Measurements from ENCODE around the gene ARHGAP40.

Gene ARHGAP40

DNA sequence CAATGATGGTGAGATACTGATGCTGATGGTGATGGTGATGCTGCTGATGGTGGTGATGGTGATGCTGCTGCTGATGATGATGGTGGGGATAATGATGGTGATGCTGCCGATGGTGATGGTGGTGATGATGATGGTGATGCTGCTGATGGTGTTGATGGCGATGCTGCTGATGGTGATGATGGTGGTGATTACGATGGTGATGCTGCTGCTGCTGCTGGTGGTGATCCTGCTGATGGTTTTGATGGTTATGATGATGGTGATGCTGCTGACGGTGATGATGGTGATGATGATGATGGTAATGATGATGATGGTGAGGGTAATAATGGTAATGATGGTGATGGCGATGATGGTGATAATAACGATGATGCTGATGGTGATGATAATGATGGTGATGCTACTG, 50.0 kb downstream of the ARHGAP40 start:
- DNase-seq (ENCODE audit: low read depth) = no peak

DNA sequence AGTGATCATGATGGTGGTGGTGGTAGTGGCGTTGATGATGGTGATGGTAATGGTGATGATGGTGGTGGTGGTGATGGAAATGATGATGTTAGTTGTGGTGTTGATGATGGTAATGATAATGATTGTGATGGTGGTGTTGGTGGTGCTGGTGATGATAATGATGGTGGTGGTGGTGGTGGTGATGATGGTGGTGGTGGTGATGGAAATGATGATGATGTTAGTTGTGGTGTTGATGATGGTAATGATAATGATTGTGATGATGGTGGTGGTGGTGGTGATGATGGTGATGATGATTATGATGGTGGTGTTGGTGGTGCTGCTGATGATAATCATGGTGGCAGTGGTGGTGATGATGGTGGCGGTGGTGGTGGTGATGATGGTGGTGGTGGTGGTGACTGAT, 51.4 kb downstream of the ARHGAP40 start:
- DNase-seq (ENCODE audit: low read depth) = no peak

DNA sequence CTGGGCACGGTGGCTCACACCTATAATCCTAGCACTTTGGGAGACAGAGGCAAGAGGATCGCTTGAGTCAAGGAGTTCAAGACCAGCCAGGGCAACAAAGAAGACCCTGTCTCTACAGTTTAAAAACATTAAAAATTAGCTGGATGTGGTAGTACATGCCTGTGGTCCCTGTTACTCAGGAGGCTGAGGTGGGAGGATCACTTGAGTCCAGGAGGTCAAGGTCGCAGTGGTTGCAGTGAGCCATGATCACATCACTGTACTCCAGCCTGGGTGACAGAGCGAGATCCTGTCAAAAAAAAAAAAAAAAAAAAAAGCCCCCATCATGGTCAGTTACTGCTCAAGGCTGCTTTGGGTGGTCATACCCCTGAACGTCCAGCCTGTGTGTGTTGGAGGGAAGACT, 55.8 kb downstream of the ARHGAP40 start:
- DNase-seq (ENCODE audit: low read depth) = no peak

DNA sequence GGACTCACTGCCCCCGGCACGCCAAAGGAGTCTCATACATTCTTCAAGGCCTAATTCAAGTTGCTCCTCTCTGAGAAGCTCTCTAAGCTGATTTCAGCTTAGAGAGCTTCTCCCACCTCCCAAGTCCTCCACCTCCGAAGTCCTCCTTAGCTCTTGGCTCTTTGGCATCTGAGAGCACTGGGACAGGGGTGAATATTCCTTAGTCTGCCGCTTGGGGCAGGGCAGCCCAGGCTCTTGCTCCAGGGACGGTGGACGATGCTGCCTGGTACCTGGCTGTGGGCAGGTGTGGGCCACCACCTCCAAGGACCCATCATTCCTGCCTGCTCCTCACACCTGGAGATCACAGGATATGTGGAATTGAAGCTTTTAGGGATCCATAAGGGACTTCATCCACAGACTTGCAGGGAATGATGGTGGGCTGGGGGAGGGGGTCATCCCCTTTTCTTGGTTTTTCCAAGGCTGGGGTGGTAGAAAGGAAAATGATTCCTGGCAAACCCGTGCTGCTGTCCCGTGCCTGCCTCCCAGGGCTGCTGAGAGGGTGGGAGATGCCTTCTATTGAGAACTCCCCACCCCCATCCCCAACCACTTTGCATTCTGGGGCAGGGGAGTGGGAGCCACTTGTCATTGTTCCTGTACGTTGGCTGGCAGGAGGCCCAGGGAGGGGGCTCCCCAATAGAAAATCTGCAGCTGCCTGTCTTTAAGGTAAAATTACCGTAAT, 57.4 kb downstream of the ARHGAP40 start:
- DNase-seq (ENCODE audit: low read depth) = no peak

DNA sequence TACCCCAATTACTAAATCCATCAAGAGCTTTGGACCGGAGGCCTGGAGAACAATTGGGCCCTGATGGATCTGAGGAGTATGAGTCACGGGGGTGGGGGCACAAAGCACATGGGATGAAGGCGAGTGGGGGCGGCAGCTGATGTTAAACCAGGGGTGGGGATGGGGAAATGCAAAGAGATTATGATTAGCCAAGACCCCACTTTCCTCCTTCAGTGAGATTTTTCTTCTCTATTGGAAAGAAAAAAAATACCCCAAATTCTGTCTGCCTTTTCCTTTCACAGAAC, 57.9 kb downstream of the ARHGAP40 start:
- DNase-seq (ENCODE audit: low read depth) = no peak

DNA sequence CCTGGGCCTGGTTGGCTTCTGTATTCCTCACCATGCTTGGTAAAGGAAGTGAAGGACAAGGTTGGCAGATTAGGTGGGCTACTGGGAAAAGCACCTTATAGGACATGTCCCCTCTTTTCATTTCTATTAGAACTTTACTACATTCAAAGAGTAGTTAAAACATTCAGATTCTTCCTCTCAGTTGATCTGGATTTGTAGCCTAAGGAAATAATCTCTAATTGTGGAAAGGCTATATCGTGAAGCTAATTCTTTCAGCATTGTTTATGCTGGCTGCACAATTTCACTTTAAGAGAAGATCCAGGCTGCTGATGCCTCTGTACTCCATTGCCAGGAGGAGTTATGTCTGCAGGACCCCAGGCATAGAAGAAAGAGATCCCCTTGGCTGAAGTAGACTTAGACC, 58.8 kb downstream of the ARHGAP40 start:
- no peak for DNase-seq (ENCODE audit: low read depth)

DNA sequence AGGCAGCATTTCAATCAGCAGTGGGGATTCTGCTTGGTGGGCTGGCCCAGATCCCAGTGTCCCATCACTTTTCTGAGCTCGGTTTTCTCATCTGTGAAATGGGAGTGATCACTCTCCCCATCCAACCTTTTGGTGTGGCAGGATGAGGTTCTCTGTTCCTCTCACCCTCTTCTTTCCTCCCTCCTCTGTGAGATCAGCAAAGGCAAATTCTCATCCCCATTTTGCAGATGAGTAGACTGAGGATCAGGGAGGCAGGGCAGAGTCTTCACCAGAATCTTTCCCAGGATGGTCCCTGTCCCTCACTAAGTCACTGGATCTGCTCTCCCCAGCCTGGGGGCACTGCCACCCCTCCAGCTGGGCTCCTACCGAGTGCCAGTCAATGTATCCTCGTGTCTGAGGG, 62.1 kb downstream of the ARHGAP40 start:
- no peak for DNase-seq (ENCODE audit: low read depth)

DNA sequence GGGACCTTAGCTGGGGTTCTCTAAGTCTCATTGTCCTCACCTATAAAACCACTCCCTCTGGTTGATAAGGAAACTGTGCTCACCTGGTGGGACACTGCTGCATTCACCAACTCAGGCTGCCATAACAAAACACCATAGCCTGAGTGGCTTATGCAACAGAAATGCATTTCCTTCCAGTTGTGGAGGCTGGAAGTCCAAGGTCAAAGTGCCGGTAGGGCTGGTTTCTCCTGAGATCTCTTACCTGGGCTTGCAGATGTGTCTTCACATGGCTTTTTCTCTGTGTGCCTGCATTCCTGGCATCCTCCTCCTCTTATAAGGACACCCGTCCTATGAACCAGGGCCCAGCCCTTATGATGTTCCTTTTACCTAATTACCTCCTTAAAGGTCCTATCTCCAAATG, 62.7 kb downstream of the ARHGAP40 start:
- no peak for DNase-seq (ENCODE audit: low read depth)

DNA sequence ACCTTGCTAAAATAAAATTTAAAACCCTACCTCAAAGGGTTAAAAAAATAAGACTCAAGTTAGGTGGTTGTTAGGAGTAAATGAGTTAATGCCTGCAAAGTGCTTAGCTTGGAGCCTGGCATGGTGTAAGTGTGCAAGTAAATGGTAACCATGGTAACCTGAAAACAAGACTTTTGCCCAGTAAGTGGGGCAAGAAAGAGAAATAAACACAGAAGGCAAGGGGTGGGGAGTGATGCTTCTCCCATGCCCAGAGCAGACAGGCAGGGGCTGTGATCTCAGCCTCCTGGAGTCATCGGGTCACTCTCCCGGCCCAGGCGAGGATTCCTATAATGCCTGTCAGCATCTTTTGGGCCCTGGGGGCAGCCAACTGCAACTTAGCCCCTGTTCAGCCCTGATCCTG, 63.5 kb downstream of the ARHGAP40 start:
- no peak for DNase-seq (ENCODE audit: low read depth)

DNA sequence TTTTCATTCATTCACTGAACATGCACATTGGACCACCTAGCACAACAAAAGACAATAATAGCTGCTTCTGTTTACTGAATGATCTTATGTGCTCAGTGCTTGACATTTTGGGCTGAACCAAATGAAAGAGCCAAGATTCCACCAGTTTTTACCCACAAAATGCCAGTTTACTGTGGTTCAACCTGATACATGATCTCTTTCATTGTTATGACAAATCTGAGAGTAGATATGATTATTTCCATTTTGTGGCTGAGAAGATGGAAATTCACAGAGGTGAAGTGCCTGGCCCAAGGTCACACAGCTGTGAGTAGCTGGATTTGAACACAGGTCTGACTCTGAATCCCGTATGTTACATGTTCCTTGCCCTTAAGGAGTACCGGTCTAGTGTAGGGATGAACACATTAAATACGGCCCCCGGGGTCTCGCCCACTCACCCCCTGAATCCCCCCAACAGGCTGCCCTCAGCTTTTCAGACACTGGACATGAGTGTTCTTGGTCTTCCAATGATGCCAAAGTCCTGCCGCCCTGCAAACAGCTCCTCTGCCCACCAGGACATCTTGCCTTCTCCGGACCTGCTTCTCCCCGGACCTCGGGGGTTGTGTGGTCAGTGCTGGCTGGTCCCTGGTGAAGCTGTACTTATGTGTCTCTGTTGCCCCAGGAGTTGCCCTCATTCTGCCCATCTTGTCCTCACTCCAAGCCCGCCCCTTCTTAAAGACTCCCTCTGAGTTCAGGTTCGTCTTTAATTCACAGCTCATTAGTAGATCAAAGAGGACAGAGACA, 64.1 kb downstream of the ARHGAP40 start:
- DNase-seq (ENCODE audit: low read depth) = no peak

DNA sequence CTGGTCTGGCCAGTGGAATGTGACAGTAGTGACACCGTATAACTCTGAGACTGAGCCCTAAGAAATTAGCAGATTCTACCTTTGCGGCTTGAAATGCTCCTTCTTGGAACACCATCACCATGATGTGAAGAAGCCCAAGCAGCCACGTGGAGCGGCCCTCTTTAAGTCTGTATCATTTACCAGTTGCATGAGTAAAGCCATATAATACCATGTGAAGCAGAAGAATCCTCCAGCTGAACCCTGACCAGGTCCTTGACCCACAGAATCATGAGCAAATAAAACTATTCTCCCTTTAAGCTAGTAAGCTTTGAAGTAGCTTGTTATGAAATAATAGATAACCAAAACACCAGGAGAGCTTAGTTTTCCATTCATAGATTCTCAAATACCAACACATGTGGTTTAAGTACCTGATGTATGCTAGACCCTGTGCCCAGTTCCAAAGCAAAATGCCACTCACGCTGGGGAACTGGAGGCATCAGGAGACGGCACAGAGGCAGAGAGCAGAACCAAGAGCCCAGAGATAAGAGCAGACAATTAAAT, 65.9 kb downstream of the ARHGAP40 start:
- DNase-seq (ENCODE audit: low read depth) = no peak

DNA sequence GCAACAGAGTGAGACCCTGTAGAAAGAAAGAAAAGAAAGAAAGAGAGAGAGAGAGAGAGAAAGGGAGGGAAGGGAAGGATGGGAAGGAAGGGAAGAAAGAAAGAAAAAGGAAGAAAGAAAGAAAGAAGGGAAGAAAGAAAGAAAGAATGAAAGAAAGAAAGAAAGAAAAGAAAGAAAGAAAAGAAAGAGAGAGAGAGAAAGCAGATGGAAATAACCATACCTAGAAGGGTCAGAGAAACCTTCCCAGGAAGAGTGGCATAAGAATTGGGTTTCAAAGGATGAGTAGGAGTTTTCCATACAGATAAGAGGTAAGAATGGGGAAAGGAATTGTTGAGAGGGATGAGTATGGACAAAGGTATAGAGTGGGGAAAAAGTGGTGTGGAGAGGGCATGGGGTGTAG, 68.1 kb downstream of the ARHGAP40 start:
- DNase-seq (ENCODE audit: low read depth) = no peak

DNA sequence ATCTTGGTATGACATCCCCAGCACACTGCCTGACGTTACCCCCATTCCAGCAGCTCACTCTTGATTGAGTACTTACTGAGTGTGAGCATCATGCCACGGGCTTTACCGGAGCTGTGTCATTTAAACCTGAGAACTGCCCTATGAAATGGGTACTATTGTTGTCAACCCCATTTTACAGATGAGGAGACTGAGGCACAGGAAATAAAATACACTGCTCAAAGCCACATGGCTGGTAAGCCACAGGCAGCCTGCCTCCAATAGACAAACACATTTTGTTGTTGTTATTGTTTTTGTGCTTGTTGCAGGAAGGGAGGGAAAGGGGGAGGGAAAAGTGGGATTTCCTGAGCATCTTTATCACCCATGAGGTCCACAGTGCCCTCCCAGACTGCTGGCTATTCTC, 69.2 kb downstream of the ARHGAP40 start:
- no peak for DNase-seq (ENCODE audit: low read depth)

DNA sequence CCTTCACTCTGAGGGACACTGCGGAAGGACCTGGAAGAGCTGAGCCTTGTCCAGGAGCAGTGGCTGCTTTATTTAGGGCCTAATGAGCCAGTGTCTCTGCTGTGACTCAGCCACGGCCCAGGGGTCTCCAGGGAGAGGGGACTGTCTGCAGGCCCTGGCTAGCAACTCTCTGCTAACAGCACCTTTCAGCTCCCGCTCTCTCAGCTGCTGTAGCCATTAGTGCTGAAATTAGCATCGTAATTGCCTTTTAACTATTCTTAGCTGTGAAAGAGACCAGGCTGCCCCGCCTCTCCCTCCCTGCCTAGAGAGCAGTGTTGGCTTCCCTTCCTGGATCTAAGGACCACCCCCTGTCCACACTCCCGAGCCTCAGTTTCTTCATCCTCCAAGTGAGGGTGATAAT, 69.6 kb downstream of the ARHGAP40 start:
- DNase-seq (ENCODE audit: low read depth) = no peak

DNA sequence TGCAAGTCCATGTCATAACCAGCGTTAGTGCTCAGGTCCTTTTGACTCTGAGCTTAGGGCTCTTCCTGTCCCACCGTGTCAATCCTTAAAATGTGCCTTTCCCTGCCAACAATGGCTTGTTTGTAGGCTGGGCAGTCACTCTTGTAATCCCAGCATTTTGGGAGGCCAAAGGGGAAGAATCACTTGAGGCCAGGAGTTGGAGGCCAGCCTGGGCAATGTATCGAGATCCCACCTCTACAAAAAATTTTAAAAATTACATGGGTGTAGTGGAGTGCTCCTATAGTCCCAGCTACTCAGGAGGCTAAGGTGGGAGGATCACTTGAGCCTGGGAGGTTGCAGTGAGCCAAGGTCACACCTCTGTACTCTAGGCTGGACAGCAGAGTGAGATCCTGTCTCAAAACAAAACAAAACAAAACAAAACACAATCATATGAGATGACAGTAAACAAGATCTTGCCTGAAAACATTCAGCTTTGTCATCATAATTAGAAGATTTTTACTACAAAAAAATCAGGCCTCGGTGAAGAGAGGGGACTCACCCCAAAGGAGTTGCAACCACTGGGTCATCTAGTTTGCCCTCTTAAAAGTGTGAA, 70.2 kb downstream of the ARHGAP40 start:
- DNase-seq (ENCODE audit: low read depth) = no peak

DNA sequence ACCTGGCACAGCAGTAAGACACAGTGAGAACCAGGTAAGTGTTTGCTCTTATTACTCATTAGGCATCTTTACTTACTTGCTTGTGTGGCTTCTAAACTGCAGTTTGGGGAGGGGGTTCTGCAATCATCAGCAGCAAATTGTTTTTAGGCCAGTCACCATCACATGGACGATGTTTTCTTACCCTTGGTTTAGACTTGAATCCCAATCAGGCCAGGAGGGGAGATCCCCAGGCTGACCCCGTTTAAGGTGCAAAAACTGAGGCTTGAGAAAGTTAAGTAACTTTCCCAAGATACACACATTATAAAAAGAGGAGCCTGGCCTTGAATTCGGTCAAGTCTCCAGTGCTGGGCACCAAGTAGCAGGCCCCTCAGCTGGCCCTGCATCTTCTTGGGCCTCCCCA, 70.9 kb downstream of the ARHGAP40 start:
- DNase-seq (ENCODE audit: low read depth) = no peak

DNA sequence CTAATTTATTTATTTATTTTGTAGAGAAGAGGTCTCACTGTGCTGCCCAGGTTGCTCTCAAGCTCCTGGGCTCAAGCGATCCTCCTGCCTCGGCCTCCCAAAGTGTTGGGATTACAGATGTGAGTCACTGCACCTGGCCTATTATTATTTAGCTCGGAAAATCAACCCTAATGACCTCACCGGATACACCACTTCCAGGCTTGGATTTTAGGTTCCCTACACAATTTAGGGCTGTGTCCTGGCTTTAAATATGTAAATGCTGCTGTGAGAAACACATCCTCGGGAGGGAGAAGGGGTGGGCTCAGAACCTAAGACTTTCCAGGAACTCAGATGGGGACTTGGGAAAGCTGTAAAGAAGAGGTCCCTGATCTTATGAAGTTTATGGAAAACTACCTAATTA, 71.7 kb downstream of the ARHGAP40 start:
- no peak for DNase-seq (ENCODE audit: low read depth)

DNA sequence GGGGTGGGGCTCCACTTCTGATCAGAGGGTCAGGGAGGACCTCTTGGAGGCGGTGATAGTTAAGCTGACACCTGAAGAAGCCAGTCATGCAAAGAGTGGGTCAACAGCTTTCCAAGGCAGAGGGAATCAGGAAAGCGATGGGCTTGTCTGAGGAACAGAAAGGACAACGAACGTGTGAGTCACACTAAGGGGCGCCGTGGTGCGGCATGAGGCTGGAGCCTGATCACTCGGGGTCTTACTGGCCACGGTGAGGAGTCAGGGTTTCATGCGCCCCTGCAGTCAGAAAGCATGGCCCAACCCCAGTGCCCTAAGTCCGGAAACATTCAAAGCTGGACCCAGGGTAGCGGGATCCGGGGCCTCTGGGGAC, 72.1 kb downstream of the ARHGAP40 start:
- no peak for DNase-seq (ENCODE audit: low read depth)

DNA sequence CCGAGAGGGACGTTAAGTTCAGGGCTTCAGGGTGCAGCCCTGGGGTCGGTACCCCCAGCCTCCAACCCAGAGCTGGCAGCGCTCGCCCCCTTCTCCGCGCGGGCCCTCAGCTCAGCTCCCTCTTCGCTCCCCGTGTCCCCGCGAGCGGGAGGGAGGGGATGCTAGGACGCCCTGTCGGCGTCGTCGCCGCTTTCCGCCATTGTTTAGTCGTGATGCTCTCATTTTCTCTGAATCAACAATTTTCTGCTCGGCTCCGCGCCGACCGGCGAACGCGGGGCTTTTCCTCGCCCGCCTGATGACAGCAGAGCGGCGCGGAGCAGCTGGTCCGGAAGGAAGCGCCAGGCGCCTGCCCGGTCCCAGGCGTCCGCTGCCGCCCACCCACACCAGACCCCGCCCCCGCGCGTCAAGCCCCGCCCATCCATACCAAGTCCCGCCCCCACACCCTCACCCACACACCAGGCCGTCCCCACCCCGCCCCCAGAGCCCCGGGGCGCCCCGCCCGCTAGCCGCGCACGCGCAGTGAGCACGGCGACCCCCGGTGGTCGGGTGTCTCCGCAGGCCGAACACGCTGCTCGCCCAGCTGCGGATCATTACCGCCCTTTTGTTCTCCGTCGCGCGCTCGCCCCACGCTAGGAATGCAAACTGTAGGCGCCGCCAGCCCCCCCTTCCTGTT, 72.6 kb downstream of the ARHGAP40 start:
- DNase-seq (ENCODE audit: low read depth) = no peak

DNA sequence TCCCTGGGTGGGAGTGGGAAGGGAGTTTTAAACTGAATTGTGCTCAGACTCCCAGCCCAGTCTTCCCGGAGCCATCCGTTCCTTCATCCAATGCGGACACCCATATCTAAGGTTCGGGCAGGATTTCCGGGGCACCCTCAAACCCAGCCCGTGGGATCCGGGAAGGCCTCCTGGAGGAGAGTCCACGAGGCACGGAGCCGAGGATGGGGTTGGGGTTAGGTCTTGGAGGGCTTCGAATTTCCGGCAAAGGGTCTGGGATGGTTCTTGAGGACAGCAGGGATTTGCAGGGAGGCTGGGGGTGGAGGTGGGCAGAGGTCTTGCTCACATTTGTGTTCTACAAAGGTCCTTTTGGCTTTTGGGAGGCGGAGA, 73.1 kb downstream of the ARHGAP40 start:
- DNase-seq (ENCODE audit: low read depth) = no peak

DNA sequence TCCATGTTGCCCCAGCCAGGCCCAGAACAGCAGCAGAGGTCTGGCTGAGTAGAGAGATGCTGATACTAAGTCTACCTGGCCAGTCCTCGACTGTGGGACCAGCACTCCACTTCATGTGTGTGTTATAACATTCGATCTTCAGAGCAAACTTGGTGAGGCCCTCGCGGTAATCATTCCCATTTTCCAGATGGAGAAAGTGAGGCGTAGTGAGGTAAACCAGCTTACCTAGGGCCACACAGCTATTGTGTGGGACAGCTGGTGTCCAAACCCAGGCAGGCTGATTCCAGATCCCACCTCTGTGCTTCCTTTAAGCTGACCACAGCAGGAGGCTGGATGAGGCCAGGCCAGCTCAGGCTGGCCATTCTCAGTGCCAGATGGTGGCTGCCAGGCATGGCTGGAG, 75.0 kb downstream of the ARHGAP40 start:
- DNase-seq (ENCODE audit: low read depth) = no peak

DNA sequence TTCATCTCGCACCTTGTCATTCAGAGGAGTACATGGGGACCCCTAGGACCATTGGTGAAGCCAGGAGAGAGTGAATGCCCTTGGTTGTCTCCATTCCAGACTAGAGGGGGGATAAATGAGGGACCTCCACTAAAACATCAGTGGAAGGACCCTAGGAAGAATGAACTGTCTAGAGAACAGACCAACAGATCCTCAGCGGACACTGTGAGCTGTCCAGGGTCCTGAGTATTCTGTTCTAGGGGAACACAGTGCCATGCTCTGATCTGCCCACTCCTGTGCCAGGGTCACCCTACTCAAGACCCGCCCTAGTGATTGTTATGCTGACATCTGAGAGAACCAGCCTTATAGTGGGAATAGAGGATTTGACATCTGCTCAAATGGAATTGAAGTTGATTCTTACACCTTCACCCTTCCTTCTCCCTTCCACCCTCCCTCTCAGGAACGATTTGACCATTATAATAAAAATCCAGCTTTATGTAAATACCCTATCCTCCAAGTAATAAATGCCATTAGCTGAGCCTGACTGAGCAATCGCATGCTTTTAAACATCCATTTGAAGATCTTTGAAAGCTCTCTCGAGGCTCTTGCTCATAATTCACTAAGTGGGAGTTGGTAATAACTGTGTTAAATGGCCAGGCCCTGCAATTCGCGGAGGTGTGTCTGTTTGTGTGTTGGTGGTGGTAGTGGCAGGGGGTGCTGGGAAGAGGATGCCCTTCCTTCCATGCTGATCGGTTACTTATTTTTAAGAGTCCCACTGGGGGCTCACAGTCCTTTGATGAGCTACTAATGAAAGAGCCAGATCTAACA, 79.1 kb downstream of the ARHGAP40 start:
- no peak for DNase-seq (ENCODE audit: low read depth)

Measured in CMK (cell line).